GM12892 (cell line): Measurements from ENCODE around the gene CLIC4.
"Not testable (repeated sequence)": the region's sequence is repeated elsewhere in the genome, so short reads cannot be mapped to it uniquely, and the experiment has no call there.

Experiments used
- DNase-seq: peaks from one replicate; pipeline ENCODE4 v3.0.0; 2011; ENCODE audit not compliant: insufficient read length
- FAIRE-seq: peaks from 2 replicates; lab custom pipeline; 2011; peaks lifted over from hg19 to GRCh38; lab: Jason Lieb, UNC
- POLR2A ChIP-seq: IDR thresholded peaks from 2 replicates; pipeline ENCODE4 v1.6.1; 2011; ENCODE audit warnings: low read depth, low read length, control low read depth
- POLR2AphosphoS5 ChIP-seq: IDR thresholded peaks from 2 replicates; pipeline ENCODE4 v1.6.1; 2011; ENCODE audit warnings: low read depth, low read length, control low read depth
- TAF1 ChIP-seq: IDR thresholded peaks from 2 replicates; pipeline ENCODE4 v1.6.1; 2011; ENCODE audit warnings: low read depth, mild to moderate bottlenecking, control low read depth, low read length, borderline replicate concordance

CLIC4 gene

GRCh38 chr1:24724345-24725208 lies 20.7 kb upstream of the CLIC4 start:
- FAIRE-seq (no peak), DNase-seq (no peak)
- TF ChIP-seq POLR2AphosphoS5, result no peak
- no peak for TF ChIP-seq TAF1
- TF ChIP-seq POLR2A, result no peak

DNA sequence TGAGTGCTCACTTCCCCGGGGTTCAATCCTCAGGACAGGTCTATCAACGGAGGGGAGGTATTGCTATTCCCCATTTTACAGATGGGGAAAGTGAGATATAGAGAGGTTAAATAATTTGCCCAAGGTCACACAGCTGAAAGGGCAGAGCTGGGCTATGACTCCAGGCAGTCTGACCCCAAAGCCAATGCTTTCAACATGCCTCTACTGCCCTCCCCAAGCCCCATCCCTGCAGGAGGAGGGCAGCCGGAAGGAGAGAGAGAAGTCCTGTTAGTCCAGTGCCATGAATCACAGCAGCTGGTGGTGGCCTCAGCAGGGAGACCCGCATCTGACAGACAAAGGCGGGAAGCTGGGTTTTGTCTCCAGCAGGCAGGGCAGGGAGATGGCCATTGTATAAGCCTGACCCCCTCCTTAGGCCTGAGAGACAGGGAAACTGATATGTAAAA lies 20.0 kb upstream of the CLIC4 start:
- no peak for FAIRE-seq
- no peak for DNase-seq
- TF ChIP-seq POLR2AphosphoS5 (no peak), POLR2A (no peak), TAF1 (no peak)

- FAIRE-seq (peak; percentile 33), DNase-seq (no peak)
- no peak for TF ChIP-seq POLR2A
- TF ChIP-seq POLR2AphosphoS5, result no peak
- no peak for TF ChIP-seq TAF1
These were observed 18.5 kb upstream of the CLIC4 start for GRCh38 chr1:24726741-24727140.

- TF ChIP-seq POLR2AphosphoS5, result no peak
- TF ChIP-seq POLR2A, result no peak
- no peak for TF ChIP-seq TAF1
- DNase-seq, result peak; percentile 65
- FAIRE-seq, result peak; percentile 91
These were observed 17.6 kb upstream of the CLIC4 start for GRCh38 chr1:24727501-24728216.

- FAIRE-seq (no peak), DNase-seq (no peak)
- TF ChIP-seq POLR2A (no peak), TAF1 (no peak), POLR2AphosphoS5 (no peak)
These were observed 16.3 kb upstream of the CLIC4 start for GRCh38 chr1:24728982-24729381.

DNA sequence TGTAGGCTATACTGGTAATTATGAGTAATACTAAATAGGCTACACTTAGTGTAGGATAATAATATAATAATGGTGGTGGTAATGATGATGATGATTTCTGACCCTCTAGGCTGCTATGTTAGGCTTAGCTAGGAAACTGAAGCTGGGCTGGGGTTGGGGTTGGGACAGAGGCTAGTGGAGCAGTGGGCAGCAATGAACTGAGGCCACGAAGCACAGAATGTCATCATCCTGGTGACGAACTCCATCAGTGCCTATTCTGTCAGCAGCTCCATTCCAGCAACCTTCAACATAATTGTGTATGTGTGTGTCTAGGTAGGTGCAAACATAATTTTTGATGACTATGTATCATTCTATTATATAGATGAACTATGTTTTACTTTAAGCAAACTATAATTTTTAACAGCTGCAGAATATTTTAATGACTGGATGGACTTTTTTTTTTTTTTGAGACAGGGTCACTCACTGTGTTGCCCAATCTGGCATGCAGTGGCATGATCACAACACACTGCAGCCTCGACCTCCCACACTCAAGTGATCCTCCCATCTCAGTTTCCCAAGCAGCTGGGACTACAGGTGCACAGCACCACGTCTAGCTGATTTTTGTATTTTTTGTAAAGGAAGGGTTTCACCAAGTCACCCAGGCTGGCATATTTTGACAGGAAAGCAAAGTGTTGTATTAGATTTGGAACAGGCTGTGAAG lies 12.9 kb upstream of the CLIC4 start:
- no peak for DNase-seq
- TF ChIP-seq POLR2A (no peak), POLR2AphosphoS5 (no peak), TAF1 (no peak)
- no peak for FAIRE-seq

DNA sequence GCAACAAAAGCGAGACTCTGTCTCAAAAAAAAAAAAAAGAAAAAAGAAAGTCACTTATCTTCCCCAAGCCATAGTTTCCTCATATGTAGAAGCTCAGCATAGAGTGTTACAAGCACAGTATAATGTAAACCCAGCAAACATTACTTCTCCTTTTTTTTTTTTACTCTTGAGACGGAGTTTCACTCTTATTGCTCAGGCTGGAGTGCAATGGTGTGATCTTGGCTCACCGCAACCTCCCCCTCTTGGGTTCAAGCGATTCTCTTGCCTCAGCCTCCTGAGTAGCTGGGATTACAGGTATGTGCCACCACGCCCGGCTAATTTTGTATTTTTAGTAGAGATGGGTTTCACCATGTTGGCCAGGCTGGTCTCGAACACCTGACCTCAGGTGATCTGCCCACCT lies 11.9 kb upstream of the CLIC4 start:
- not testable (repeated sequence) for FAIRE-seq, DNase-seq

GRCh38 chr1:24735156-24735508 lies 10.1 kb upstream of the CLIC4 start:
- peak; percentile 27 for FAIRE-seq

DNA sequence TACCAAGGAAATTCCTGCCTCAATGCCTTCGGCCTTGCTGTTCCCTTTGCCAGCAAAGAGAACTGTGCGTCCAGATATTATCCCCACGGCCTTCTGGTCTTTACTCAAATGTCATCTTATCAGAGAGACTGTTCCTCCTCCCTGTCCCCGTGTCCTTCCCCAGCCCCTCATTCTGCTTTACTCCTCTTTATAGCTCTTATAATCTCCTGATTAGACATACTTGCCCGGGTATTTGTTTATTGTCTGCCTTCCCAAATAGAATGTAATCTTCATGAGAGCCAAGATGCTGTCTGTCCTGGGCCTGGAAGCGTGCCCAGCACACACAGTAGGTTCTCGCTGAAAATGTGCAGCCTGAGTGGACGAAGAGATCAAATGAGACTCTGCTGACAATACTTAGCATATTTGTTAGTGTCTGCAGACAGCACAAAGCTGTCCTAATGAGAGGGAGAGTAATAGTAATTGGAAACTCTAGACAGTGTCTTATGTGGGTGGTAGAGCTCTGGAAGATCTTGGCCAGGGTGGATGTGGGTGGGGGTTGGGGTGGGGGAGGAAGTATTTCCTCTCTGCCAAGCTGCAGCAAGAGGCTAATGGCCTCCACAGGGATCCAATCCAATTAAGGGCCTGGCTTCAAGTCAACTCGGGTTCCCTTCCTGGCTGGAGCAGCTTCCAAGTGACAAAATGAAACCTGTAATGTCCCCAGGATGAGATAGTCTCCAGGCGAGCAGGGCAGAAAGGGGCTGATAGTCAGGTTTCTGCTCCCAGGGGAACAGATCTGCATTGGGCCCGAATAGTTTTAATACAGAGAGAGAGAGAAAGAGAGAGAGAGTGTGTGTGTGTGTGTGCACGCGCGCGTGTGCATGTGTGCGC lies 9.5 kb upstream of the CLIC4 start:
- no peak for DNase-seq
- FAIRE-seq, result no peak
- no peak for TF ChIP-seq POLR2A
- TF ChIP-seq POLR2AphosphoS5, result no peak
- no peak for TF ChIP-seq TAF1

More at GRCh38 chr1:24735156-24735508, 10.1 kb upstream of the CLIC4 start:
- no peak for TF ChIP-seq TAF1
- no peak for TF ChIP-seq POLR2AphosphoS5
- no peak for DNase-seq

DNA sequence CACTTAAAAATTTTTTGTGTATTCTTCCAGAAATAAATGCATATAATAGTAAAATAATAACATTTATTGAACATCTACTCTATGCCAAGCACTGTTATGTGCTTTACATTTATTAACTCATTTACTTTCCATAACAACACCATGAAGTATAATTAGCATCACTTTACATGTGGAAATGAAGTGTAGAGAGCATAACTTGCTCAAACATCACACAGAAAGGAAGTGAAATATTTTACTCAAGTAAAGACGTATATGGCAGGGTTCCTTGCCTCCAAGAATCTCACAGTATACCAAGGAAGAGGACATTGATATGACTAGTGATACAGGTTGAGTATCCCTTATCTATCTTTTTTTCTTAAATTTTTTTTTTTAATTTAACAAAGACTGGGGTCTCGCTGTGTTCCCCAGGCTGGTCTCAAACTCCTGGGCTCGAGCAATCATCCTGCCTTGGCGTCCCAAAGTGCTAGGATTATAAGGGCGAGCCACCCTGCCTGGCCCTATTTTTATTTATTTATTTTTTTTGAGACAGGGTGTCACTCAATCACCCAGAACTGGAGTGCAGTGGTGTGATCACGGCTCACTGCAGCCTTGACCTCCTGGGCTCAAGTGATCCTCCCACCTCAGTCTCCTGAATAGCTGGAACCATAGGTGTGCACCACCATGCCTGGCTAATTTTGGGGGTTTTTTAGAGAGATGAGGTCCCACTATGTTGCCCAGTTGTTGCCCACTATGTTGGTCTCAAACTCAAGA lies 7.7 kb upstream of the CLIC4 start:
- FAIRE-seq (no peak), DNase-seq (no peak)

GRCh38 chr1:24739241-24739640 lies 6.0 kb upstream of the CLIC4 start:
- DNase-seq, result no peak
- no peak for TF ChIP-seq TAF1
- no peak for TF ChIP-seq POLR2A
- no peak for TF ChIP-seq POLR2AphosphoS5
- no peak for FAIRE-seq

More for the DNA sequence above, 7.7 kb upstream of the CLIC4 start:
- no peak for TF ChIP-seq POLR2A
- no peak for TF ChIP-seq POLR2AphosphoS5
- TF ChIP-seq TAF1, result no peak
